K562 (cell line): Measurements from ENCODE around the gene MACF1. TPM values are rescaled to one million over a fixed set of nuclear protein-coding genes. Genes with fewer than 3 reads are reported as not detected.

ENCODE experiments used
- ATF6 ChIP-seq: sonication (generic); formaldehyde crosslinking; IDR thresholded peaks from 2 replicates; pipeline ENCODE4 v1.4.0; 2020; ENCODE audit warnings: mild to moderate bottlenecking, missing genetic modification reagents
- BRD4 ChIP-seq: fragments of 200-600 bp; sonication (generic); IDR thresholded peaks from 2 replicates; pipeline ENCODE4 v1.6.1; 2017; ENCODE audit warnings: inconsistent platforms
- CBFA2T3 ChIP-seq: fragments of 450-650 bp; IDR thresholded peaks from 2 replicates; pipeline ENCODE4 v1.6.1; 2017
- CBX3 ChIP-seq, 2 experiments: IDR thresholded peaks; 1 replicate in 1 of 2; 2 replicates in 1 of 2; pipeline ENCODE4 v1.6.1; 2012; ENCODE audit warnings: inconsistent platforms in 2 of 2, low read length in 2 of 2, borderline replicate concordance in 1 of 2, control low read depth in 1 of 2
- CSDE1 ChIP-seq, 2 experiments: fragments of 450-650 bp; IDR thresholded peaks; 2 replicates each; pipeline ENCODE4 v1.6.1; 2016; ENCODE audit warnings: mild to moderate bottlenecking in 1 of 2
- DPF2 ChIP-seq: fragments of 450-650 bp; IDR thresholded peaks from 2 replicates; pipeline ENCODE4 v1.6.1; 2016
- FOXA3 ChIP-seq, 2 experiments: fragments of 450-650 bp in 1 of 2; sonication (generic) in 1 of 2; formaldehyde crosslinking; IDR thresholded peaks in 1 of 2; conservative IDR thresholded peaks in 1 of 2; 2 replicates each; pipeline versions ENCODE4 v1.4.0 to v1.8.0; 2020 to 2022; ENCODE audit warnings: mild to moderate bottlenecking in 2 of 2, missing genetic modification reagents in 1 of 2
- ILK ChIP-seq: fragments of 450-650 bp; IDR thresholded peaks from 2 replicates; pipeline ENCODE4 v1.6.1; 2016; ENCODE audit warnings: missing genetic modification characterization, low read depth, mild to moderate bottlenecking, missing compliant biosample characterization, moderate library complexity, borderline replicate concordance
- MEIS2 ChIP-seq: fragments of 450-650 bp; IDR thresholded peaks from 2 replicates; pipeline ENCODE4 v1.6.1; 2014; ENCODE audit warnings: mild to moderate bottlenecking; ENCODE audit not compliant: partially characterized antibody
- NRF1 ChIP-seq, 2 experiments: fragments of 450-650 bp; IDR thresholded peaks in 1 of 2; conservative IDR thresholded peaks in 1 of 2; 2 replicates each; pipeline ENCODE4 v1.6.1; 2014; ENCODE audit warnings: mild to moderate bottlenecking in 2 of 2
- PHF21A ChIP-seq: fragments of 450-650 bp; IDR thresholded peaks from 2 replicates; pipeline ENCODE4 v1.6.1; 2017; ENCODE audit warnings: low read depth, borderline replicate concordance
- RBM14 ChIP-seq: fragments of 200-400 bp; formaldehyde crosslinking; IDR thresholded peaks from 2 replicates; pipeline ENCODE4 v1.6.1; 2018; ENCODE audit warnings: low read depth, mild to moderate bottlenecking, low read length, moderate library complexity, borderline replicate concordance; ENCODE audit not compliant: insufficient read depth
- SAFB2 ChIP-seq: fragments of 200-400 bp; formaldehyde crosslinking; IDR thresholded peaks from 2 replicates; pipeline ENCODE4 v1.6.1; 2018; ENCODE audit warnings: borderline replicate concordance, low read length, low read depth, moderate library complexity; ENCODE audit not compliant: severe bottlenecking
- TCF7L2 ChIP-seq: fragments of 150-350 bp; IDR thresholded peaks from 2 replicates; pipeline ENCODE4 v1.6.1; 2016; ENCODE audit warnings: low read depth, mild to moderate bottlenecking, low read length, moderate library complexity
- YY1 ChIP-seq, 3 experiments: IDR thresholded peaks; 2 replicates each; pipeline ENCODE4 v1.6.1; 2011; ENCODE audit warnings: low read length in 2 of 3, mild to moderate bottlenecking in 2 of 3, moderate library complexity in 2 of 3, borderline replicate concordance in 1 of 3, control low read depth in 1 of 3, low read depth in 1 of 3; ENCODE audit not compliant: insufficient read depth in 3 of 3, insufficient replicate concordance in 2 of 3, control insufficient read depth in 1 of 3, insufficient read length in 1 of 3; ENCODE audit errors: extremely low read depth in 1 of 3
- ZKSCAN1 ChIP-seq: fragments of 150-350 bp; IDR thresholded peaks from 2 replicates; pipeline ENCODE4 v1.6.1; 2016; ENCODE audit warnings: low read depth, low read length
- ZNF121 ChIP-seq: sonication (generic); formaldehyde crosslinking; conservative IDR thresholded peaks from 2 replicates; pipeline ENCODE4 v1.8.0; 2022; ENCODE audit warnings: missing genetic modification reagents
- ZNF644 ChIP-seq: fragments of 200-800 bp; sonication (Bioruptor generic); IDR thresholded peaks from 2 replicates; pipeline ENCODE4 v1.6.1; 2016; ENCODE audit warnings: low read depth, missing genetic modification characterization, missing compliant biosample characterization
- polyA plus RNA-seq, 8 experiments: library from polyadenylated mRNA; depleted of rRNA in 4 of 8; stranded (reverse) in 5 of 8; unstranded in 3 of 8; fragments of >200 nt; fragmentation: Nextera tagmentation in 2 of 8; fragmentation: Illumina TruSeq in 1 of 8; extraction: Ambion mirVana in 2 of 8; extraction: Trizol in 1 of 8; gene quantifications; 2 replicates each; pipeline versions ENCODE4 v1.2.1 to v1.2.3, GENCODE V29; 2011 to 2014; ENCODE audit warnings: inconsistent platforms in 1 of 8, missing spikeins in 1 of 8
- total RNA-seq, 7 experiments: library from RNA; depleted of rRNA in 6 of 7; stranded (reverse); fragments of >200 nt in 6 of 7; fragmentation: Illumina TruSeq in 2 of 7; extraction: Trizol in 2 of 7; gene quantifications; 2 replicates each; pipeline versions ENCODE4 v1.2.1 to v1.2.3, GENCODE V29; 2011 to 2021; ENCODE audit warnings: low replicate concordance in 1 of 7
- TF ChIP-seq, protein P1 (sequence below): sonication (generic); formaldehyde crosslinking; IDR thresholded peaks from 2 replicates; pipeline ENCODE4 v1.8.0; 2022; ENCODE audit warnings: mild to moderate bottlenecking, missing genetic modification reagents
- TF ChIP-seq, protein P2 (sequence below): fragments of 450-650 bp; IDR thresholded peaks from 2 replicates; pipeline ENCODE4 v1.6.1; 2016; ENCODE audit warnings: borderline replicate concordance
- TF ChIP-seq, protein P3 (sequence below): fragments of 250-450 bp; sonication (Bioruptor Pico); IDR thresholded peaks from 2 replicates; pipeline ENCODE4 v1.4.0; 2020; ENCODE audit warnings: mild to moderate bottlenecking, moderate library complexity

The MACF1 gene
- total and polyA plus RNA-seq, 9 of the 15 experiments (the other 6 are each of a cell fraction or from before 2014, with no cell fraction given): 13.2 to 232 (median 112) TPM

- TF ChIP-seq NRF1 (conservative IDR thresholded peaks at IDR 0.05 in 1 of 2, IDR thresholded peaks at IDR 0.05 in 1 of 2) (no peak), ZNF644 (tag) (no peak), FOXA3 (CRISPR knock-in tag; conservative IDR thresholded peaks at IDR 0.05 in 1 of 2, IDR thresholded peaks at IDR 0.05 in 1 of 2) (no peak), RBM14 (no peak), ZNF121 (CRISPR knock-in tag) (no peak), ILK (no peak), ZKSCAN1 (no peak), ATF6 (no peak), YY1 (IDR thresholded peaks at IDR 0.05; ENCODE audit: borderline replicate concordance in 1 of 3, control insufficient read depth in 1 of 3, extremely low read depth in 1 of 3, insufficient read depth in 3 of 3, insufficient read length in 1 of 3, insufficient replicate concordance in 2 of 3, low read depth in 1 of 3, low read length in 2 of 3) (no peak), BRD4 (no peak), TCF7L2 (no peak), CBFA2T3 (0 out of 2 replicates have a peak, but pooled peaks have one; percentile 2), DPF2 (no peak), SAFB2 (no peak), MEIS2 (peak; percentile 74), CBX3 (IDR thresholded peaks at IDR 0.05; ENCODE audit: borderline replicate concordance in 1 of 2, low read length in 2 of 2) (no peak), CSDE1 (IDR thresholded peaks at IDR 0.05) (no peak), PHF21A (no peak)
- TF ChIP-seq, protein P1, sequence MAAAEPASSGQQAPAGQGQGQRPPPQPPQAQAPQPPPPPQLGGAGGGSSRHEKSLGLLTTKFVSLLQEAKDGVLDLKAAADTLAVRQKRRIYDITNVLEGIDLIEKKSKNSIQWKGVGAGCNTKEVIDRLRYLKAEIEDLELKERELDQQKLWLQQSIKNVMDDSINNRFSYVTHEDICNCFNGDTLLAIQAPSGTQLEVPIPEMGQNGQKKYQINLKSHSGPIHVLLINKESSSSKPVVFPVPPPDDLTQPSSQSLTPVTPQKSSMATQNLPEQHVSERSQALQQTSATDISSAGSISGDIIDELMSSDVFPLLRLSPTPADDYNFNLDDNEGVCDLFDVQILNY: no peak
- TF ChIP-seq, protein P2, sequence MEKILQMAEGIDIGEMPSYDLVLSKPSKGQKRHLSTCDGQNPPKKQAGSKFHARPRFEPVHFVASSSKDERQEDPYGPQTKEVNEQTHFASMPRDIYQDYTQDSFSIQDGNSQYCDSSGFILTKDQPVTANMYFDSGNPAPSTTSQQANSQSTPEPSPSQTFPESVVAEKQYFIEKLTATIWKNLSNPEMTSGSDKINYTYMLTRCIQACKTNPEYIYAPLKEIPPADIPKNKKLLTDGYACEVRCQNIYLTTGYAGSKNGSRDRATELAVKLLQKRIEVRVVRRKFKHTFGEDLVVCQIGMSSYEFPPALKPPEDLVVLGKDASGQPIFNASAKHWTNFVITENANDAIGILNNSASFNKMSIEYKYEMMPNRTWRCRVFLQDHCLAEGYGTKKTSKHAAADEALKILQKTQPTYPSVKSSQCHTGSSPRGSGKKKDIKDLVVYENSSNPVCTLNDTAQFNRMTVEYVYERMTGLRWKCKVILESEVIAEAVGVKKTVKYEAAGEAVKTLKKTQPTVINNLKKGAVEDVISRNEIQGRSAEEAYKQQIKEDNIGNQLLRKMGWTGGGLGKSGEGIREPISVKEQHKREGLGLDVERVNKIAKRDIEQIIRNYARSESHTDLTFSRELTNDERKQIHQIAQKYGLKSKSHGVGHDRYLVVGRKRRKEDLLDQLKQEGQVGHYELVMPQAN: no peak
- TF ChIP-seq, protein P3, sequence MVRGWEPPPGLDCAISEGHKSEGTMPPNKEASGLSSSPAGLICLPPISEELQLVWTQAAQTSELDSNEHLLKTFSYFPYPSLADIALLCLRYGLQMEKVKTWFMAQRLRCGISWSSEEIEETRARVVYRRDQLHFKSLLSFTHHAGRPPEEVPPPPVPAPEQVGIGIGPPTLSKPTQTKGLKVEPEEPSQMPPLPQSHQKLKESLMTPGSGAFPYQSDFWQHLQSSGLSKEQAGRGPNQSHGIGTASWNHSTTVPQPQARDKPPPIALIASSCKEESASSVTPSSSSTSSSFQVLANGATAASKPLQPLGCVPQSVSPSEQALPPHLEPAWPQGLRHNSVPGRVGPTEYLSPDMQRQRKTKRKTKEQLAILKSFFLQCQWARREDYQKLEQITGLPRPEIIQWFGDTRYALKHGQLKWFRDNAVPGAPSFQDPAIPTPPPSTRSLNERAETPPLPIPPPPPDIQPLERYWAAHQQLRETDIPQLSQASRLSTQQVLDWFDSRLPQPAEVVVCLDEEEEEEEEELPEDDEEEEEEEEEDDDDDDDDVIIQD (CRISPR knock-in tag): no peak
Measured at GRCh38 chr1:39272027-39272797, 67.7 kb downstream of the MACF1 start (continued).
